Fibroblast of peridontal ligament (primary cell): ENCODE measurements around the gene MORN5.

Experiments
- DNase-seq: peaks from one replicate; pipeline ENCODE4 v3.0.0-alpha.2; 2010; ENCODE audit errors: extremely low read depth

Gene MORN5

DNA sequence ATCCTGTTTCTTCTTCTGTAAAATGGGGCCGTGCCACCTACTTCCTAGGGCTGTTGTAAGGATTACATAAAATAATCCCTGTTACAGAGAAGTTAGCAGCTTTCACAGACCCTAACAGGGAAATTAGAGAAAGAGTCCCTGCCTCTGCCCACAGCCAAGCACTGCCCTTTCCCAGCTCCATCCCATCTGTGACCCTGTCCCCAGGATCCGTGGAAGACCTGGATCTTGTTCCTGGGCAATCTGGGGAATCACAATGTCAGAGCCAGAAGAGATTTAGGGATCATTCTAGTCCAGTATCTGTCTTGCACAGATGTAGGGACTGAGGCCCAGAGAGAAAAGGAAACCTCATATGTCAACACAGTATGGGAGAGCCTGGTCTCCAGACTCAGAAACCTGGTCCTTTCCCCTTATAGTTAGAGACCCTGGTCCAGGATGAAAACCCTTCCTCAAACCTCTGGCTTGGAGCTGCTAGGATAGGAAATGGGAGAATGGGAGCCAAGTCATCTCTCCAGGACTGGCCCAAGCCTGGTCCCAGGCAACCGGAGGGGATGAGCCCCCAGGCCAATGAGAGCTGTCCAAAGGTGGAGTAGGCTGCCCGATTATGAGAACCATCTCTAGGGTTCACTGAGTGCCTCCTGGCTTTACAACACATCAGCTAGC, 56.6 kb downstream of the MORN5 start:
- no peak for DNase-seq

DNA sequence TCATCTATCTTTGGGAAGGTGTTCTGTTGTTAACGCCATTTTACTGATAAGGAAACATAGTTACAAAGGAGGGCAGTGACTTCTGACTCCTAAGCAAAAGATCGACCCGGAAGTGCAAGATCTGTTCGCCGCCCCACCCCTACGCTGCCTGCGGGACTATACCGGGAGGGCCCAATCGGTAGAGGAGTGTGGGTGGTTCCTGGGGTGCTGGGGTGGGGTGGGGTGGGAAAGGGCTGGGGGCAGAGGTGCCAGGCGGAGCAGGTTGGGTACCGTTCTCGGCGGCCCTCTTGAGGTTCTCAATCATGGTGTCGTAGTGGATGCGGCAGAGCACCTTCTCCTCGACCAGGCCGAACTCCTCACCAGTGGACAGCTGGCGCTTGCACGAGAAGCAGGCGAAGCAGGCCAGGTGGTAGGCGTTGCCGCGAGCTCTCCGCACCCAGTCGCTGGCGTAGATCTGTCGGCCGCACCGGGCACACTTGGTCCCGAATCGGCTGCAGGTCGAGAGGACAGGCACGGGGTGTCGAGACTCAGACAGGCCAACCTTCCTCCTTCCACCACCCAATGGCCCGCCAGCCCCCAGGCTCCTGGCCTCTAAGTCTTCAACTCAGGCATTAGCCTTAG, 57.2 kb downstream of the MORN5 start:
- no peak for DNase-seq

DNA sequence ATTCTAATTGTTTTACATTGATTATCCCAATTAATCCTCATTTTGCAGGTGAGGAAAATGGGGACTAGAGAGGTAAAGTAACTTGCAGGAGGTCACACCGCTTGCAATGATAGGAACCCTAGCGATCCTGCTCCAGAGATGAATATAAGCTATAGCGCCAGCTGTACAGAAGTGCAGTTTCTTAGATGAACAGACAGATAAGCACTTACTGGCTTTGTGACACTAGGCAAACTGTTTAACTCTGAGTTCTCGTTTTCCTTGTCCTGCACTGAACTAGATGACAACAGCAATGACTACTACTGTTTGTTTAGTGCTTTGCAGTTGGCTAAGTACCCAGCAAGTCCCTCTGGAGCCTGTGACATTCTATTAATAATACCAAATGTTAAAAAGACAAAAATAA, 57.9 kb downstream of the MORN5 start:
- DNase-seq: no peak

DNA sequence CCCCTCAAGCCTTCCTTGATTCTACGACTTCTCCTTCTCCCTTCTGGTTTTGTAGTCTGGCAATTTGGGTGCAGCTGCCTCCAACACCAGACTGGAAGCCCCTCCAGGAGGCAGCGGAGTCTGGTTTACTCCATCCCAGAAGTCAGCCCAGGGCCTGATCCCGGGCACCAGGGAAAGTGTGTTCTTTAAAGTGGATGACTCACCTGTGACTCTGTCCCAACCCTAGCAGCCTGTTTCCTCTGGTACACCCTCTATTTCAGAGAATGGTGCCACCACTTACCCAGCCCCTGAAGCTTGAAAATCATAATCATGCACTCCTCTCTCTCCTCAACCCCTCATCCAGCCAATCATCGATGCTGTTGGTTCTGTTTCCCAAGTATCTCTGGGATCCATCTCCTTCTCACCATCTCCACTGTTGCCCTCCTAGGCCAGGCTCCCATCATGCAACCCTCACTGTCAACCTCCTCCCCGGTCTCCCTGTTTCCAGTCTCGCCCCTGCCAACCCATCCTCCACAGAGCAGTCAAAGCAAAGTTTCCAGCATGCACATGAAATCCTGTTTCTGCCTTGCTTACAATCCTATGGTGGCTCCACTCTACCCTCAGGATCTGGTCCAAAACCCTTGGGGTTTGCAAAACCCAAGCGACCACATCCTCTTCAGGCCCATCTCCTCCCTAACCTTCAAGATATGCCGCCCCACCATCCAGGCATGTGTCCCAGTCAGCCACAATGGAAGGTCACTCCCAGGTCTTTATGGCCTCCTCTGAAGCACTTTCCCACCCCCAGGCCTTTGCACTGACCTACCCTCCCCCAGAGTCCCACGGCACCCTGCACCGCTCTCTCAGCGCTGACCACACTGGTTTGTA, 58.6 kb downstream of the MORN5 start:
- DNase-seq: no peak

DNA sequence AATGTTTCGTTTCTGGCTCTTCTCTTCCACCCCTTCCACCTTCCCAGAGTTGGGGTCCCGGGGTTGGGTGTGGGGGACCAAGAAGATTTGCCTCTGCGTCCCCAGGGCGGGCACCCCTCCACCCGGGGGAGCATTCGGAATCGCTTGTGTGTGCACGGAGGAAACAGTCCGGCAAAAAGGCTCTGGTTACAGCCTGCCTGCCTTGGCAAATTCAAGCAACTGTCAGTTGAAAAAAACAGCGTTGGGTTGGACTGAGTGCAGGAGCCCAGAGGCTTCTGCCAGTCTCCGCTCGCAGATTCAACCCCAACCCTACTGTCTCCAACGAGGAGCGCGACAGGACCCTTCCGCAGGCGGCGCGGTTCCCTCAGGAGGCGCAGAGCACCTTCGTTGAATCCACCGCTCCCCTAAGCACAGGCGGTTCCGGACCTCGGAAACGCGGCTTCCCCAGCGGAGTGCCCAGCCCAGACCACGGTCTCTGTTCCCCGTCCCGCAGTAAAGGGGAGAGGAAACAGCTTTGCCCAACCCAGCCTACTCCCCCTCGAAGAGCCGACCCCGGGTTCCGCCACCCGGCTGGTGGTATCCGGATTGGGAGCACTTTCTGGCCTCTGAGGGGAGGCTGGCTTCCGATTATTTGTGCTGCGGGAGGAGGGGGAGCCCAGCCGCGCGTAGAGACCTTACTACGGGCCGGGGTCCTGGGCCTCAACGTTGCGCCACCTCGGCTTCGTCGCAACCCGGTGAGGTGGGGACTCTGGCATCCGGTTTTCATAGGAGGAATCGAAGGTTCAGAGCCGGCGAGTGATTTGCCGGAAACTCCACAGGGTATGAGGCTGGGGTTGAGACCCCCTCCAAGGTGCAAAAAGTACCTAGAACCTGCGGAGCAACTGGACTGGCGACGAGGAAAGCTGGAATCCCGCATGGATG, 59.5 kb downstream of the MORN5 start:
- DNase-seq: peak; percentile 38

DNA sequence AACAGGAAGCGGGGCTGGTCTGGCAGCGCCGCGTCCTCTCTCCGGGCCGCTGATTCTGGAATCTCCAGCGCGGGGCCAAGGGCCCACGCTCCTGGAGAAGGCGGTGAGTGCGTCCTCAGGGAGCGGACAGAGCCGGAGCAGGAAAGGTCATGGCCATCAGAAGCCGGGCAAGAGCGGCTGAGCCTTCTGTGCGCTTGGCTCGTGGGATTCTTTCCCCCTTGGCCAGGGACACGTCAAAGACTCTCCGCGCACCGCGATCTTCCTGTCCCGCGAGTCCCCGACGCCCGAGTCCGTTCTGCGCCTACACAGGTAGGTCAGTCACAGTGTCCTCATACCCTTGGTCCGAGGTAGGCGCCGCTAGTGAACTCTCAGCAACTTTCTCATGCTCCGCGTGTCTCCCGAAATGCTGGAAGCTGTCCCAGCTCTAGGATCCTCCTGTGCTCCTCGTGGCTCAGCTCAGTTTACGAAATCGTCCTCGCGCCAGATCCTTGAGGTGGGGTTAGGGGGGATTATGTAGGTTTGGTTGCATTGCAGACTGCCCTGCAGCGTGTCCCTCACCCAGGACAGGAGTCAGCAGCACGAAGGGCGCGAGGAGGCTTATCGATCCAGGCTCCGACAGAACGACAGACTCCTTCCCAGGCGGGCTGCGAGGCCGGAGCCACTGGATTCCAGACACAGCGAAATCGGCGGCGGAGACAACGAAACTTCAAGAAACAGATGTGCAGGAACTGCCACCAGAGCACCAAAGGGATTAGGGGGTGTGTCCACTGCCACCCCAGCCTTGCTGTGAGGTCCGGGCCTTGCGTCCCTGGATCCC, 60.4 kb downstream of the MORN5 start:
- no peak for DNase-seq

DNA sequence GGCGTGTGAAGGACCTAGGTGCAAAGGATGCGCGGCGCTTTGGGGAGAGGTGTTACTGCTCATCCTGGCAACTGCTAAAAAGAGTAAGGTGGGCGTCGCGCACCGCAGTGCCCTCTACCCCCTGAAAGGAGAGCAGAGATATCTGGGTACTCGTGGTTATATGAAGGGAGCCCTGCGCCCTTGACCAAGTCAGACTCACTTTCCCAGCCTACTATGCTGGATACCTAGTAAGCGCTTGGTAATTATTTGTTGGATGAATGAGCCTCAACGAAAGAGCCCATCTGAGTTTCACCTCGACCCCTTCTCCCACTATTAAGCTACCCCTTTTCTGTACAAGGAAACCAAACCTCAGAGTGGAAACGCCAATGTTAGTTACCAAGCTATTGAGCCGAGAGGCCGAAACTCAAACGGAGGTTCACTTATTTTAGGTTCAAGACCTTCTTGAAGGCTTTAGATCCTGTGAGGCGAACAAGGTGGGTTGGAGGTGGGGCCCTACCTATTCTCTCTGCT, 61.0 kb downstream of the MORN5 start:
- DNase-seq: no peak

DNA sequence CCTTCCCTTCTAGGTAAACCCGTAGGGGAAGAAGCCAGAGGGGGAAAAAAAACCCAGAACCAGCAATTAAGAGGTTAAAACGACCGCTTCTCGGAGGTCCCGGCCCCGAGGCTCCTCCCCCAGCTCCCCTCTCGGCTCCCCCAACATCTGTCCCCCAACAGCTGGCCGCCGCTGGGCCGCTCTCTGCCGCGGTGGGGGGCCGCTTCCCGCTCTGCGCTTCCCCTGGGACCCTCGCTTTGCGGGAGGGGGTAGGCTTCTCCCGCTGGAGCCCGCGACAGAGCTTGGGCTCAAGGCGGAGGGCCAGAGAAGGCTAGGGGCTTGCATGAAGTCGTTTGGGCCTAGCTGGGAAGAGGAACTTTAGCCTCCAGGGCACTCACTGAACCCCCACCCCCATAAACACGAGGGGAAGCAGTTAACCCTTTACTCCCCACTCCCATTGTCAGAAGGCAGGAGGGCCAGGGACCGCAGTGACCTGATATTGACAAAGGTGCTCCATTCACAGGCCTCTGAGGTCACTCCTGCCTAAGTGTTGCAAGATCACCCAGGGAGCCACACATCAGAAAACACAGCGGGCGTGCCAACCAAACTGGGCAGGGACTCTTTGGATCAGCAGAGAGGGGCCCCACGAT, 61.6 kb downstream of the MORN5 start:
- no peak for DNase-seq

DNA sequence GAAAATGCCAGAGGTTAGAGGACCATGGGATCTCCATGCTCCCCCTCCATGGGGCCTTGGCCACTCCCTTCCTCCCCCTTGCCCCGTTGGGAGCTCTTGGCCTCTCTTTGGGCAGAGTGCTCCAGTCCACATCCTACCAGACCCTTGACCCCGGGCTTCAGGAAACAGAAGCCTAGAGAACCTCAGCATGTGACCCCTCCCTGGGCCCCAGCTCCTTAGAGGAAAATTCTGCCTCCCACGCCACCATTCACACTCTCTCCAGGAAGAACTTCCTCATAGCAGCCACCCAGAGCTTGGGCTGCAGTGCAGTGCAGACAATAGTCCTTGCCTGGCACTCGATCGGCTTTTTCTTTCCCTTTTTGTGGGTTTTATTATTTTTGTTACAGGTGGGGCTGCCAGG, 63.1 kb downstream of the MORN5 start:
- DNase-seq: no peak

DNA sequence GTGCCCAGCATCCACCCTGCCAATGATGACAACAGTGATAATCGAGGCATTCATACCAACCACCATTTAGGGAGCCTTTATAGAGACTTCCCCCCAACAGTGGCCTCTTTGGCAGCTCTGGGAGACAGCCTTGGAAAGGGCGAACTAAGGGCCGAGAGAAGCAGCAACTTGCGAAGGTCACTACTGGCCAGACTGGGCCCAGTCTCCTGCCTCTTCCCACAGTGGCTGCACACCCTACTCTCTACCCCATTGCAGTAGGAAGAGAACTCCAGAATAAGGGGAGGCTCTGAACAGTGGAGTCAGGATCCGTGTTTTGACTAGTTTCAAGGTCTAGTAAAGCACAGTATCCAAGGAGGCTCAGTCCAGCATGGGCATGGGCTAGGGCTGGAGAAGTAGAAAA, 63.7 kb downstream of the MORN5 start:
- DNase-seq: no peak

DNA sequence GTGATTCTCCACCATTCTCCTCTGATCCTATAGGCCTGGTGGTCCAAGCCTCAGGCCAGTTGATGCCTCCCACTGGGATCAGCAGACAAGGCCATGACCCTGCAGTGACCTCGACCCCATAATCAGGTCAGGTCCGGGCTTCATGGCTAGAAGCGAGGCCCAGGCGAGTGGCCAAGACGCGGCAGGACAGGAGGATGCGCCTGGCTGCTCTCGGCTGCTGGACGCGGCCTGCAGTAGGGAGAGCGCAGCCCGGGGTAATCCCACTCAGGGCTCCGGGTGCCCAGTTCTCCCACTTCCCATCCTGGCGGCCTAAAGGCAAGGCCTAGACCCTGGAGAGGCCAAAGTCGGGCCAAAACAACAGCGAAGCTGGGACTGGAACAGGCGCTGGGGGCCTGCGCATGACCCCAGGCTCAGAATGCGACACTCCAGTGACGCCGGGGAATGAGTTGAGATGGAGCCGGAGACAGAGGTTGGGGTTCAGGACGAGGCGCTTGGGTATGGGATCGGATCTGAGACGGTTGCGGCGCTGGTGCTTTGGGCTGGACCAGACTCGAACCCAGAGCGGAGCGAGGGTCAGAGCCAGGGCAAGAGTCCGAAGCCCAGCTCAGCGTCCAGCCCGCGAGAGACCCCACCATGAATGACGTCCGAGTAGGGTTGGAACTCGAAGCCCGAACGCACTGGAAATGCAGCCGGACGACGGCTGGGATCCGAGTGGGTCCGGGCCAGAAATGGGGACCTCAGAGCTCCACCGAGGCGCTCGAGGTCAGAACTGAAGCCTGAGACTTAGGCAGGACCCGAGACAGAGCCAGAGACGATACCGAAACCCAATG, 65.8 kb downstream of the MORN5 start:
- no peak for DNase-seq

DNA sequence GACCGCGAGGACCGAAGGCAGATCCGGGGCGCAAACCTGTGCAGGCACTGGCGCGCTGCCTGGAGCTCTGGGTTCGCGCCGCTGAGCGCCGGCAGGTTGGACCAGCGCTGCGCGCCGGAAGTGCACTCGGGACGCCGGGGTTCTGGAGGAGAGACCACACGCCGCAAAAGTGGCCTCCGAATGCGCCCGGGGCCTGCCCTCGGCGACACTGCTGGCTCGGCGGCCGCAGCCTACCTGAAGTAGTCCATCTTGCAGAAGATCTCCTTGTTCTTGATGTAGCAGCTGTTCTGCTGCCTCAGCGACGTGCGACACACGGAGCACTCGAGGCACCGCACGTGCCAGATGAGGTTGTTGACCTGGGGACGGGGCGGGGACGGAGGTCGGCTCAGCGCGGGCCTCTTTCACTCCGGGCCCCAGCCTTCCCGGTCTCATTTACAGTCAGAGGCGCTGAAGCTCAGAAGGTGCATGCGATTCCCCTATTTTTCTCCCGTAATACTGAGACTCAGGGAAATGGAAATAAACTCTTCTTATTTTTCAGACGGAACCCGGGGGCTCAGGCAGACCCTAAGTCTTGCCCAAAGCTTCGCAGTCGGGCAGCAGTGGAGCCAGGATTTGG, 66.5 kb downstream of the MORN5 start:
- no peak for DNase-seq

DNA sequence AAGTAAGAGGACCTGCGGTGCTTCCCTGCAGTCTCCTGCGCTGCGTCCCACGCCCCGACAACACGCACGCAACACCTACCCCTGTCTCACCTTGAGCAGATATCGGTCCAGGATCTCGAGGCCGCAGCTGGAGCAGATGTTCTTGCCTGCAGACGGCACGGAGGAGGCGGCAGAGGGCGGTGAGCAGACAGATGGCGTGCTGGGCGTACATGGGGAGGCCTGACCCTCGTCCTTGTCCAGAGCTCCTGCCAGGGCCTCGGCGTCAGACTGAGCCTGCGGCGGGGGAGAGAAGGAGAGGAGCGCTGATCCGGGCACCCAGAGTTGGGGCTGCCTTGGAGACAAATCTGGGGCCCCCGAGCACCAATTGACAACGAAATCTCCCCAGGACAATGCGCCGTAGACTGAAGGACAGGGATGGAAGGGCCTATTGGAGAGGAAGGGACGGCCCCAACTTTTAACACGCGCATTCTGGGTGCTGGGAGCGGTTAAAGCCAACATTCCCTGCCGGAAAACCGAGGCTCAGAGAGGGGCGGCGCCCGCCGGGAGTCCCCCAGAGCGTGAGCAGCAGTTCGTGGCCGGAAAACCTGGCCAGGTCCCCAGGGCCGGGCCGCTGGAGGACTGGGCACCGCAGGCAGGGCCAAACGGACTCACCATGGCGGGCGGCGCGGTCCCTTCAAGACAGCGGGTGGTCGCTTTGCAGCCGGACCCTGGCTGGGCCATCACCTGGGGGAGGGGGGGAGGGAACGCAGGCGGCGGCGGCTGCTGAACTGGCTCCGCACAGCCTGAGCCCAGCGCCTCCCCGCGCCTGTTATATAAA, 67.3 kb downstream of the MORN5 start:
- DNase-seq: no peak

DNA sequence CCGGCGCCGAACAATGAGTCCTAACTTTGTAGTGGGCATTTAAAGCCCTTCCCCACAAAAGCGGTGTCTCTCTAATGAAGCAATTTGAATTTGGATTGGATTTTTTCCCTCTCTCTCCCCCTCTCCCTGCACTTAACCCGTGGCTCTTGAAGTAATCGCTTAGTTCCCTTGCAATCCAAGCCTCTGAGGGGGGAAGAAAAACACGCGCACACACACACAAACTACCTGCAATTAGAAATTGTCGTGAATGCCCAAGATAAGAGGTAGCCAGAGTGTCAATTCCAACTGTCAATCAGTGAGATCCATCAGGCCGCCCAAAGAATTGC, 67.8 kb downstream of the MORN5 start:
- no peak for DNase-seq

DNA sequence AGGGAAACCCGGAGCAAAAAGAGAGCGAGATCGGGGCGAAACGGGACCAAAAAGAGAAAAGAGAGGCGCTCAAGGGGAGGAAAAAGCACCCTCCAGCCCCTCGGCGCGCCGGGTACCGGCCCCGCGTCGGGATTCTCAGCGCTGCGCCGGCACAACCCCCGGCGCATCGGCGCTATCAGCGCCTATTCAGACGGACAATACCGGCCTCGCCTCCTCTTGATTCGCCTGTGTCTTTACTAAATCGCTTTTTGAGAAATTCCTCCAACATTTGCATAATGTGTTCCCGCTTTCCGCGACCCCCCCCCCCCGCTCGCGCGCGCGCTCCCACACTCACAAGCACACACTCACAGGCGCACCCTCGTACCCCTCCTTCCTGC, 68.5 kb downstream of the MORN5 start:
- DNase-seq: no peak

DNA sequence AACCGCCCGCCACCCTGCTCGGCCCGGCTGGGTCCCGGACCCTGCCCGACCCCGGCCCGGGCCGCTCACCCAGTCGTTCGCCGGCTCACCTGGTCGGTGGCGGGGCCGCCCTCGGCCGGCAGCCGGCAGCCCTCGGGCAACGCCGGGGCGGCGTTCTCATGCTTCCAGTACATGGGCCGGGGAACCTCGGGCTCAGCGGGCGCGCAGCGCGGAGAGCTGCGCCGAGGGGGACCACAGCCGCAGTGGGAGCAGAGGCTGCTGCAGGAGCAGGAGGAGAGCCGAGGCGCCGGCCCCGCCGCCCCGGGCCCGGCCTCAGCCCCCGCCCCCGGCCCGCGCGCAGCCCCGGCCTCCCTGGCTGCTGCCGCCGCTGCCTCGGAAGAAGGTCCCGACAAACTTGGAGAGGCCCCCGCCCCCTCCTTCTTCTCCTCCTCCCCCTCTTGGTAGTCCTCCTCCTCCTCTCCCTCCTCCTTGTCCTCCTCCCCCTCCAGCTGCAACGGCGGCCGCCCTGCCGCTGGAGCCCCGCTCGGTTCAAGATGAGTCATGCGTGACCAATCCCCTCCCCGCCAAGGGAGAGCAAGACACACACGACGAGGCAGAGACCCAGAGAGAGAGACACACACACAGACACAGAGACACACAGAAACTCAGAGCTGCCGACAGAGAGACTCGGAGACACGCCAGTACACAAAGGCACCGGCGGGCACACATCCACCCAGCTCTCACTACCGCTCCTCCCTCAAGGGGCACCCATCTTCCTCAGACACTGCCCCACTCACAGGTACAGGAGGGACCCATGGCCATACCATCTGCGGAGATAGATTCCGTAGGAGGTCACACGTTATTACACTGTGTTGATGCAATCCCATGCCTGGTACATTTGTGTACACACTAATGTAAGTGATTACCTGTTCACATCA, 69.1 kb downstream of the MORN5 start, which contains the start of gene LHX6:
Gene LHX6 (minus strand): TSS at position 390 of the 917 bp plus-strand sequence. CDS start 217 bp downstream, at position 173.
- no peak for DNase-seq

DNA sequence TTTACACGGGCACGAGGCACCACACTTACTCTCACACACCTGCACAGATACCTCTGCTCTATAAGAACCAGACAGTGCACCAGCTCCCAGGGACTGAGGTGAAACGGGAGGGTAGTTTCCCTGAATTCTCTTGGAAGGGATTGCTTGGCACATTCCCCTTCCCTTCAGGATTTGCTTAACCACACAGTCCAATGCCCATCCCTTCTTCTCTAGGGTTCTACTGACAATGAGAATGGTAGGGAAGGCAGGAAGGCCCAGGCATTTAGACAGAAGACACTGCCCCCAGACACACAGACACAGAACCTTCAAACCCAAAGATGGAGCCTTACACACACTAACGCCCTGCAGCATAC, 69.8 kb downstream of the MORN5 start:
- DNase-seq: no peak
